ENCODE results near the gene PAIP1.

GRCh38 chr5:43491326-43491725 lies 65.6 kb downstream of the PAIP1 start:
- TF ChIP-seq YY1 (IDR thresholded peaks at IDR 0.05; ENCODE audit: low read depth) (no peak), EP300 (IDR thresholded peaks at IDR 0.05; ENCODE audit: borderline replicate concordance) (no peak), EGR1 (IDR thresholded peaks at IDR 0.05) (no peak), CEBPB (IDR thresholded peaks at IDR 0.05) (no peak), TEAD4 (IDR thresholded peaks at IDR 0.05) (no peak), NFIC (IDR thresholded peaks at IDR 0.05) (no peak), TAF1 (IDR thresholded peaks at IDR 0.05; ENCODE audit: low read depth) (no peak), CREB1 (IDR thresholded peaks at IDR 0.05; ENCODE audit: low read depth) (no peak), FOXM1 (IDR thresholded peaks at IDR 0.05; ENCODE audit: borderline replicate concordance, low read depth) (no peak)
- TF ChIP-seq, protein P1, sequence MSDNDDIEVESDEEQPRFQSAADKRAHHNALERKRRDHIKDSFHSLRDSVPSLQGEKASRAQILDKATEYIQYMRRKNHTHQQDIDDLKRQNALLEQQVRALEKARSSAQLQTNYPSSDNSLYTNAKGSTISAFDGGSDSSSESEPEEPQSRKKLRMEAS (IDR thresholded peaks at IDR 0.05): no peak

Data from Ishikawa (cell line).